ENCODE measurements around the gene SPOCK1. TPM values are rescaled to one million over a fixed set of nuclear protein-coding genes. Genes with fewer than 3 reads are reported as not detected.
"Not testable (repeated sequence)": the region's sequence is repeated elsewhere in the genome, so short reads cannot be mapped to it uniquely, and the experiment has no call there.

Gene SPOCK1
- 1.5 TPM for total RNA-seq (2013)
- polyA plus RNA-seq (1 to 10 TPM; 1.8 to 5.7 (median 2.1) TPM), polyA minus RNA-seq (1.9 and 4.9 TPM in 2 replicates), total RNA-seq (0.75 to 10.3 (median 3.9) reads per million in 11 experiments)

DNA sequence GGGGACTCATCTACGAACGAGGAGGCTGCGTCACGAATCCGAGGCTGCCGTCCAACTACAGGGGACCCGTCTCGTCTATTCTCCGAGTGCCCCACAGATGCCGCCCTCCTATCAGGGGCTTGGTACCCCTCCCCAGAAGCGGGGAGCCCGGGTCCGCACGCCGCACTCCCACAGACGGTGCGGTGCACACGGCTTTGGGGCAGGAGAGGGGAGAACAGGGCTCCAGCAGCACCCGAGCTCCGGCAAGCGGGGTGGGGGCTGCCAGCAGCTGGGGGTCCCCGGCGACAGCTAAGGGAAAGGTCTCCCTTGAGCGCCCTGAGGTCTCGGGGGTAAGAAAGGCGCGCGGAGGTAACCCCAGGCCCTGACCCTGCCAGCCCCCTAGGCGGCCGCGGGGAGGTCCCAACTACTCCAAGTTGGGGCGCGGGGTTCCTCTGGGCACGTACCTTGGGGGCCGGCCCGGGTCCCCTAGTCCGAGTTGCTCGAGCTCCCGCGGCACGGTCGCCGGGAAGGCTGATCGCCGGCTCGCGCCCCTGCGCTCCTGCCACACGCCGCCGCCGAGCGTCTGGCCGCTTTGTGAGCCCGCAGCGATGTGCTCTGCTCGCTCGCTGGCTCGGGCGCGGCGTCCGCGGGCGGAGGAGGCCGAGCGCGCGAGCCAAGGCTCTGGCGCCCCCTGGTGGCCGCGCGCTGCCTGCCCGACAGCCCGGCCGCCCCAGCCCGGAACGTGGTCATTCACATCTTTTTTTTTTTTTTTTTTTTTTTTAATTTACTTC is at the start of gene SPOCK1:
Gene SPOCK1, minus strand, starts transcription at position 591 of the 770 bp plus-strand sequence.
- Histone ChIP-seq H2AFZ (ENCODE audit: insufficient read depth, low read depth, low read length, poor library complexity, severe bottlenecking) (peak within 1 kb of the TSS; percentile 56), H3K79me2 (ENCODE audit: insufficient read depth, low read length) (no peaks in the 10 kb centered on the region), H4K20me1 (ENCODE audit: insufficient read depth, low read length) (no peaks in the 10 kb centered on the region), H3K4me1 (ENCODE audit: control insufficient read depth in 1 of 2, insufficient read depth in 2 of 2, low read length in 2 of 2) (peaks cover 5 to 12% of the 10 kb centered on the region in 2 donors), H3K4me2 (replicated peaks; ENCODE audit: extremely low read depth, low read length, poor library complexity, severe bottlenecking) (peak within 1 kb of the TSS; percentile 69), H3K27ac (ENCODE audit: low read depth in 1 of 2, low read length in 2 of 2) (no peak within 1 kb of the TSS), H3K9me3 (replicated peaks in 1 of 2; ENCODE audit: control insufficient read depth in 1 of 2, insufficient read depth in 1 of 2, low read length in 2 of 2) (peaks cover 0 to 8% of the 10 kb centered on the region in 2 donors), H3K4me3 (replicated peaks in 1 of 3; ENCODE audit: low read depth in 2 of 3, low read length in 3 of 3) (peak within 1 kb of the TSS in 1 of 3 experiments; percentile 57), H3K9ac (ENCODE audit: insufficient read depth, low read length, poor library complexity, severe bottlenecking) (no peak within 1 kb of the TSS), H3K27me3 (ENCODE audit: control insufficient read depth in 2 of 2, insufficient read depth in 2 of 2, low read length in 2 of 2) (peaks cover 32 to 36% of the 10 kb centered on the region in 2 donors), H3K36me3 (replicated peaks in 1 of 2; ENCODE audit: control insufficient read depth in 1 of 2, insufficient read depth in 2 of 2, low read length in 2 of 2) (no peaks in the 10 kb centered on the region)
- intact Hi-C loops (cut with micrococcal nuclease) = loop anchor here (2.0 to 5.0 kb wide), 2 partner anchors 176 to 177 kb away; no protein-coding TSS in a partner anchor
- TF ChIP-seq, protein P1, sequence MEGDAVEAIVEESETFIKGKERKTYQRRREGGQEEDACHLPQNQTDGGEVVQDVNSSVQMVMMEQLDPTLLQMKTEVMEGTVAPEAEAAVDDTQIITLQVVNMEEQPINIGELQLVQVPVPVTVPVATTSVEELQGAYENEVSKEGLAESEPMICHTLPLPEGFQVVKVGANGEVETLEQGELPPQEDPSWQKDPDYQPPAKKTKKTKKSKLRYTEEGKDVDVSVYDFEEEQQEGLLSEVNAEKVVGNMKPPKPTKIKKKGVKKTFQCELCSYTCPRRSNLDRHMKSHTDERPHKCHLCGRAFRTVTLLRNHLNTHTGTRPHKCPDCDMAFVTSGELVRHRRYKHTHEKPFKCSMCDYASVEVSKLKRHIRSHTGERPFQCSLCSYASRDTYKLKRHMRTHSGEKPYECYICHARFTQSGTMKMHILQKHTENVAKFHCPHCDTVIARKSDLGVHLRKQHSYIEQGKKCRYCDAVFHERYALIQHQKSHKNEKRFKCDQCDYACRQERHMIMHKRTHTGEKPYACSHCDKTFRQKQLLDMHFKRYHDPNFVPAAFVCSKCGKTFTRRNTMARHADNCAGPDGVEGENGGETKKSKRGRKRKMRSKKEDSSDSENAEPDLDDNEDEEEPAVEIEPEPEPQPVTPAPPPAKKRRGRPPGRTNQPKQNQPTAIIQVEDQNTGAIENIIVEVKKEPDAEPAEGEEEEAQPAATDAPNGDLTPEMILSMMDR (IDR thresholded peaks at IDR 0.05) = peak; percentile 79
- H3K27me3 Mint-ChIP-seq (ENCODE audit: low read depth in 3 of 3) = peaks cover 31 to 42% (median 34%) of the 10 kb centered on the region in 3 donors
- H3K4me1 Mint-ChIP-seq = peaks cover 2% of the 10 kb centered on the region
- H3K27ac Mint-ChIP-seq = no peak within 1 kb of the TSS
- peak within 1 kb of the TSS in 1 of 2 donors; percentile 82 for H3K4me3 Mint-ChIP-seq
- peaks cover 0 to 9% (median 3%) of the 10 kb centered on the region in 7 donors for H3K9me3 Mint-ChIP-seq
- under 1% methylated on average over 66 of the region's 78 CpGs for WGBS (ENCODE audit: insufficient coverage)
- peaks cover 6% of the 10 kb centered on the region in 2 donors for H3K36me3 Mint-ChIP-seq
- DNase-seq = peak; percentile 32 to 63 (median 61)

DNA sequence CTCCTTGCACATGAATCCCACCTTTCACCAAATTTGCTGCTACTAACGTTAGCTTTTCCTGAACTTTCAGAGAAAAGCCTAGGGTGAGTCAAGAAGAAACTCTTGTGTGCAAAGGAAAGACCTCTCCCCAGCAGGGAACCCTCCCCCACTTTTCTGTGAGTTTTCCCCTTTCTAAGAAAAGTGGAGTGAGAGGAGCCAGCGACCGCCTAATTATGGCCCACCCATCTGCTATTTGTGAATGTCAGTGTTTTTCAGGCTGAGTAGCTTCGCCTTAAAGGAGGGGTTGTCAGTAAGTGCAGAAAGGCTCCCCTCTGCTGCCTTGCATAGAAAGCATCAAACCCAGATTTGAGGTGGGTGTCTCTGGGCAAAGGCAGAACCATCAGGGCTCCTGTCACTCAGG is 46.8 kb upstream of the SPOCK1 start:
- Histone ChIP-seq H3K9ac (ENCODE audit: insufficient read depth, low read length, poor library complexity, severe bottlenecking) (no peak overlapping the region), H3K9me3 (replicated peaks in 1 of 2; ENCODE audit: control insufficient read depth in 1 of 2, insufficient read depth in 1 of 2, low read length in 2 of 2) (no peaks in the 10 kb centered on the region), H3K4me1 (ENCODE audit: control insufficient read depth in 1 of 2, insufficient read depth in 2 of 2, low read length in 2 of 2) (no peaks in the 10 kb centered on the region), H3K4me3 (replicated peaks in 1 of 3; ENCODE audit: low read depth in 2 of 3, low read length in 3 of 3) (no peak overlapping the region), H4K20me1 (ENCODE audit: insufficient read depth, low read length) (no peaks in the 10 kb centered on the region), H3K27me3 (ENCODE audit: control insufficient read depth in 2 of 2, insufficient read depth in 2 of 2, low read length in 2 of 2) (no peaks in the 10 kb centered on the region), H3K36me3 (replicated peaks in 1 of 2; ENCODE audit: control insufficient read depth in 1 of 2, insufficient read depth in 2 of 2, low read length in 2 of 2) (no peaks in the 10 kb centered on the region), H3K27ac (ENCODE audit: low read depth in 1 of 2, low read length in 2 of 2) (no peak overlapping the region), H3K4me2 (replicated peaks; ENCODE audit: extremely low read depth, low read length, poor library complexity, severe bottlenecking) (no peak overlapping the region), H3K79me2 (ENCODE audit: insufficient read depth, low read length) (no peaks in the 10 kb centered on the region), H2AFZ (ENCODE audit: insufficient read depth, low read depth, low read length, poor library complexity, severe bottlenecking) (no peak overlapping the region)
- Mint-ChIP-seq H3K27me3 (ENCODE audit: low read depth in 3 of 3) (peaks cover 5 to 7% (median 5%) of the 10 kb centered on the region in 3 donors), H3K27ac (no peak overlapping the region), H3K9me3 (peaks cover 7 to 26% (median 19%) of the 10 kb centered on the region in 7 donors), H3K4me3 (no peak overlapping the region), H3K36me3 (peaks cover 2 to 5% of the 10 kb centered on the region in 2 donors), H3K4me1 (no peaks in the 10 kb centered on the region)
- TF ChIP-seq, protein P1 (IDR thresholded peaks at IDR 0.05) = no peak
- 83% methylated on average over 1 of the region's 4 CpGs for WGBS (ENCODE audit: insufficient coverage)
- DNase-seq = no peak
- intact Hi-C loops (cut with micrococcal nuclease) = no loop called here

DNA sequence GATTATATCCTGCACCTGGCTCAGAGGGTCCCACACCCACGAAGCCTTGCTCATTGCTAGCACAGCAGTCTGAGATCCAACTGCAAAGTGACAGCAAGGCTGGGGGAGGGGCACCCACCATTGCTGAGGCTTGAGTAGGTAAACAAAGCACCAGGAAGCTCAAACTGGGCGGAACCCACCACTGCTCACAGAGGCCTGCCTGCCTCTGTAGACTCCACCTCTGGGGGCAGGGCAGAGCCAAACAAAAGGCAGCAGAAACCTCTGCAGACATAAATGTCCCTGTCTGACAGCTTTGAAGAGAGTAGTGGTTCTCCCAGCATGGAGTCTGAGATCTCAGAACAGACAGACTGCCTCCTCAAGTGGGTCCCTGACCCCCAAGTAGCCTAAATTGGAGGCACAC is 36.3 kb upstream of the SPOCK1 start:
- DNase-seq; H3K9me3 ChIP-seq (replicated peaks in 1 of 2; ENCODE audit: control insufficient read depth in 1 of 2, insufficient read depth in 1 of 2, low read length in 2 of 2); H3K4me2 ChIP-seq (replicated peaks; ENCODE audit: extremely low read depth, low read length, poor library complexity, severe bottlenecking); H3K79me2 ChIP-seq (ENCODE audit: insufficient read depth, low read length); intact Hi-C loops (cut with micrococcal nuclease); H3K36me3 ChIP-seq (replicated peaks in 1 of 2; ENCODE audit: control insufficient read depth in 1 of 2, insufficient read depth in 2 of 2, low read length in 2 of 2); H3K9ac ChIP-seq (ENCODE audit: insufficient read depth, low read length, poor library complexity, severe bottlenecking); H3K4me1 ChIP-seq (ENCODE audit: control insufficient read depth in 1 of 2, insufficient read depth in 2 of 2, low read length in 2 of 2); H3K27me3 Mint-ChIP-seq (ENCODE audit: low read depth in 3 of 3); H3K27ac ChIP-seq (ENCODE audit: low read depth in 1 of 2, low read length in 2 of 2); H3K4me3 Mint-ChIP-seq; H2AFZ ChIP-seq (ENCODE audit: insufficient read depth, low read depth, low read length, poor library complexity, severe bottlenecking); H3K27me3 ChIP-seq (ENCODE audit: control insufficient read depth in 2 of 2, insufficient read depth in 2 of 2, low read length in 2 of 2); H3K4me1 Mint-ChIP-seq; H3K27ac Mint-ChIP-seq; H4K20me1 ChIP-seq (ENCODE audit: insufficient read depth, low read length); H3K4me3 ChIP-seq (replicated peaks in 1 of 3; ENCODE audit: low read depth in 2 of 3, low read length in 3 of 3): not testable (repeated sequence)
- WGBS (ENCODE audit: insufficient coverage) = 100% methylated on average over 2 of the region's 2 CpGs
- H3K36me3 Mint-ChIP-seq = peaks cover 0 to 11% of the 10 kb centered on the region in 2 donors
- peaks cover 10 to 26% (median 17%) of the 10 kb centered on the region in 7 donors for H3K9me3 Mint-ChIP-seq
